ENCODE measurements around the gene HLA-DRA. TPM values are rescaled to one million over a fixed set of nuclear protein-coding genes. Genes with fewer than 3 reads are reported as not detected.

Gene HLA-DRA
- total RNA-seq, 2 experiments from 2014 or later: 552 to 1,231 TPM

DNA sequence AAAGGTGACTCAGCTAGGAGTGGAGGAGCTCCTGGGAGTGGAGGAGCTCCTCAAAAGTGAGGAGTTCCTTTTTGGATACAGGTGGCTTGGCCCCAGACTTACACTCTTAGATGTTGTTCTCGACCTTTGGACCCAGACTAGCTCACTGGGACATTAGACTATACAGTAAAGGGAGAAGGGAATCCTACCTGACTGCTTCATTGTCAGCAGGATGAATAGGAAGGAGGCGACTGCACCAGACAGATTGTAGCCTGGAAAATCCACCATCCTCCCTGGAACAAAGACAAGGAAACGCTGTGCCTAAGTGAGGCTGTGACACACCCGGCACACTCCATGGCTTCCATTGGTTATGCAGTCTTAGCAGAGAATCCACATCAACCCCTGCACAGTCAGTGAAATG, 32.8 kb upstream of the HLA-DRA start, which contains the start of gene BTNL2:
Gene BTNL2, minus strand, starts transcription at position 325 of the 400 bp plus-strand sequence. Its CDS starts 58 bp downstream, at position 267.
- DNase-seq (ENCODE audit: low spot score): no peak
- Histone ChIP-seq H3K4me3 (ENCODE audit: low read depth, low read length, poor library complexity, severe bottlenecking) (no peak within 1 kb of the TSS), H3K4me2 (ENCODE audit: low read length) (no peak within 1 kb of the TSS), H4K20me1 (ENCODE audit: insufficient read depth, low read length) (no peaks in the 10 kb centered on the region), H3K36me3 (ENCODE audit: insufficient read depth, low read length) (no peaks in the 10 kb centered on the region), H3K4me1 (ENCODE audit: insufficient read depth, low read length, poor library complexity, severe bottlenecking) (peaks cover 8% of the 10 kb centered on the region), H3K9me3 (ENCODE audit: low read length) (no peaks in the 10 kb centered on the region), H3K79me2 (ENCODE audit: insufficient read depth, low read depth, low read length) (no peaks in the 10 kb centered on the region), H3K27ac (ENCODE audit: low read depth, low read length, poor library complexity, severe bottlenecking) (no peak within 1 kb of the TSS), H3K9me2 (ENCODE audit: insufficient read depth, low read length) (no peaks in the 10 kb centered on the region), H2AFZ (ENCODE audit: low read length) (peak within 1 kb of the TSS; percentile 45; the same call in 1 of the 2 replicates)
- BruUV-seq (replicated peaks): no TSS peak
- POLR2A ChIA-PET: interaction anchor here (0.6 to 1.2 kb wide), 3 partner anchors 296 to 461 kb away, joined by 3 to 5 read pairs (median 3); no protein-coding TSS in a partner anchor
- no peak for TF ChIP-seq CTCF (conservative IDR thresholded peaks at IDR 0.05; ENCODE audit: low read length)
- CTCF ChIA-PET (ENCODE audit: unreplicated experiment): interaction anchor here (0.5 kb wide), 1 partner anchor 203 kb away, joined by 4 read pairs; no protein-coding TSS in a partner anchor
- intact Hi-C loops (cut with micrococcal nuclease; ENCODE audit: unreplicated experiment): no loop called here

DNA sequence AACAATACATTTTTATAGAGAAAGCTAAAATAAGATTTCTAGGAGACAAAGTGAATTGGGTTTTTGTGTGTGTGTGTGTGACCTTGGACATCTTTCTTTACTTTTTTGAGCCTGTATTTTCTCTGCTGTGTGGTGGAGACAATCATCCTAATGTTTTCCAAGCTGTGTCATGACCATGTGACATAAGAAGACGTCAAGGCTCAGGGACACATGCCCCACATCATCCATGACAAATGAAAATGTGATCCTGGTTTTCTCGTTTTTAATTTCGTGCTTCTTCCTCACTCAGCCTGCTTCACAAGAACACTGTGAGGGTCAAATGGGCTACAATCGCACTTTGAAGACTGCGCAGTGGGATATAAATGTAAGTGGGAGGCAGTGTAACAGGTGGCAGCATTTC, 28.8 kb upstream of the HLA-DRA start:
- Histone ChIP-seq H3K4me3 (ENCODE audit: low read depth, low read length, poor library complexity, severe bottlenecking) (no peak overlapping the region), H3K4me1 (ENCODE audit: insufficient read depth, low read length, poor library complexity, severe bottlenecking) (peaks cover 9% of the 10 kb centered on the region), H3K27ac (ENCODE audit: low read depth, low read length, poor library complexity, severe bottlenecking) (no peak overlapping the region), H3K36me3 (ENCODE audit: insufficient read depth, low read length) (no peaks in the 10 kb centered on the region), H3K9me3 (ENCODE audit: low read length) (no peaks in the 10 kb centered on the region), H4K20me1 (ENCODE audit: insufficient read depth, low read length) (no peaks in the 10 kb centered on the region), H3K9me2 (ENCODE audit: insufficient read depth, low read length) (no peaks in the 10 kb centered on the region), H2AFZ (ENCODE audit: low read length) (no peak overlapping the region), H3K79me2 (ENCODE audit: insufficient read depth, low read depth, low read length) (no peaks in the 10 kb centered on the region), H3K4me2 (ENCODE audit: low read length) (no peak overlapping the region)
- no TSS peak for BruUV-seq (replicated peaks)
- TF ChIP-seq EZH2phosphoT487 (IDR thresholded peaks at IDR 0.05; ENCODE audit: borderline replicate concordance, low read depth, low read length) (no peak), CTCF (conservative IDR thresholded peaks at IDR 0.05; ENCODE audit: low read length) (no peak)
- no peak for DNase-seq (ENCODE audit: low spot score)
- POLR2A ChIA-PET: no interaction called here
- intact Hi-C loops (cut with micrococcal nuclease; ENCODE audit: unreplicated experiment): no loop called here
- CTCF ChIA-PET (ENCODE audit: unreplicated experiment): no interaction called here

DNA sequence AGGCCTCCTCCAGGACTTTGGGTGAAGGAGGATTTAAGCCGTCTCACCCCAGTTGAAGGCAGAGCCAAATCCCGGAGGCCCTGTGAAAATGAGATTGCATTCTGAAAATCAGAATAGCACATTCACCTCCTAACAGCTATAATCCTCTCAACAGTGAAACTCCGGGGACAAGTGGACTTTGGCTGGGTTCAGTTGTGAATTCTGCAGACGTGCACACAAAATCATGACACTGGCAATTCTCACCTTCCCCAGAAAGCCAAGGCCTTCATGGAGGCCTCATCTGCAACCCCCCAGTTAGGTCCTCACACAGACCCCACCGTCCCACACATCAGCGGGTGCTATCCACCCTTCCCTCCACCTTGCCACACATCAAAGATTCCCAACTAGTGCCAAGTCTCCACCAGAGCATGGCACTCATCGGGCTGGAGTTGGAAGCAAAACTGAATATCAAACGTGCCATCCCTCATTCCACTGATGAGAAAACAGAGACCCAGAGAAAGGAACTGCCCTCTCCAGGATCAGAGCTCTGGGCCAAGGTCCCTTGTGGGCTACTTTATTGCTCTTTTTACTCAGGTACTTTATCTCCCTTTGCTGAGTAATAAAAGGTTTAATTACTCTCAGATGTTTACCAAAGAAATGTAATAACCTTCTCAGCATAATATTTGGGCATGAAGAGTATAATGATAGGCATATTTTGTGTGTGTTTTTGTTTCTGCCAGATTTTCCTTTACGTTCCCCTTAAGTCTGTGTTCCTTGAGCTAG, 27.9 kb upstream of the HLA-DRA start:
- no peaks in the 10 kb centered on the region for H4K20me1 ChIP-seq (ENCODE audit: insufficient read depth, low read length)
- intact Hi-C loops (cut with micrococcal nuclease; ENCODE audit: unreplicated experiment): no loop called here
- BruUV-seq (replicated peaks): no TSS peak
- H3K4me2 ChIP-seq (ENCODE audit: low read length): no peak overlapping the region
- H3K36me3 ChIP-seq (ENCODE audit: insufficient read depth, low read length): no peaks in the 10 kb centered on the region
- H3K9me3 ChIP-seq (ENCODE audit: low read length): no peaks in the 10 kb centered on the region
- no peak overlapping the region for H2AFZ ChIP-seq (ENCODE audit: low read length)
- H3K4me1 ChIP-seq (ENCODE audit: insufficient read depth, low read length, poor library complexity, severe bottlenecking): peaks cover 9% of the 10 kb centered on the region
- H3K79me2 ChIP-seq (ENCODE audit: insufficient read depth, low read depth, low read length): no peaks in the 10 kb centered on the region
- no peak for DNase-seq (ENCODE audit: low spot score)
- H3K9me2 ChIP-seq (ENCODE audit: insufficient read depth, low read length): no peaks in the 10 kb centered on the region
- ChIA-PET CTCF (ENCODE audit: unreplicated experiment) (no interaction called here), POLR2A (no interaction called here)
- no peak for TF ChIP-seq EZH2phosphoT487 (IDR thresholded peaks at IDR 0.05; ENCODE audit: borderline replicate concordance, low read depth, low read length)
- no peak for TF ChIP-seq CTCF (conservative IDR thresholded peaks at IDR 0.05; ENCODE audit: low read length)
- no peak overlapping the region for H3K27ac ChIP-seq (ENCODE audit: low read depth, low read length, poor library complexity, severe bottlenecking)
- no peak overlapping the region for H3K4me3 ChIP-seq (ENCODE audit: low read depth, low read length, poor library complexity, severe bottlenecking)

Measured in OCI-LY7 (cell line).